Measurements from ENCODE around the gene ARHGAP36.

The ARHGAP36 gene, protein sequence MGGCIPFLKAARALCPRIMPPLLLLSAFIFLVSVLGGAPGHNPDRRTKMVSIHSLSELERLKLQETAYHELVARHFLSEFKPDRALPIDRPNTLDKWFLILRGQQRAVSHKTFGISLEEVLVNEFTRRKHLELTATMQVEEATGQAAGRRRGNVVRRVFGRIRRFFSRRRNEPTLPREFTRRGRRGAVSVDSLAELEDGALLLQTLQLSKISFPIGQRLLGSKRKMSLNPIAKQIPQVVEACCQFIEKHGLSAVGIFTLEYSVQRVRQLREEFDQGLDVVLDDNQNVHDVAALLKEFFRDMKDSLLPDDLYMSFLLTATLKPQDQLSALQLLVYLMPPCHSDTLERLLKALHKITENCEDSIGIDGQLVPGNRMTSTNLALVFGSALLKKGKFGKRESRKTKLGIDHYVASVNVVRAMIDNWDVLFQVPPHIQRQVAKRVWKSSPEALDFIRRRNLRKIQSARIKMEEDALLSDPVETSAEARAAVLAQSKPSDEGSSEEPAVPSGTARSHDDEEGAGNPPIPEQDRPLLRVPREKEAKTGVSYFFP

DNA sequence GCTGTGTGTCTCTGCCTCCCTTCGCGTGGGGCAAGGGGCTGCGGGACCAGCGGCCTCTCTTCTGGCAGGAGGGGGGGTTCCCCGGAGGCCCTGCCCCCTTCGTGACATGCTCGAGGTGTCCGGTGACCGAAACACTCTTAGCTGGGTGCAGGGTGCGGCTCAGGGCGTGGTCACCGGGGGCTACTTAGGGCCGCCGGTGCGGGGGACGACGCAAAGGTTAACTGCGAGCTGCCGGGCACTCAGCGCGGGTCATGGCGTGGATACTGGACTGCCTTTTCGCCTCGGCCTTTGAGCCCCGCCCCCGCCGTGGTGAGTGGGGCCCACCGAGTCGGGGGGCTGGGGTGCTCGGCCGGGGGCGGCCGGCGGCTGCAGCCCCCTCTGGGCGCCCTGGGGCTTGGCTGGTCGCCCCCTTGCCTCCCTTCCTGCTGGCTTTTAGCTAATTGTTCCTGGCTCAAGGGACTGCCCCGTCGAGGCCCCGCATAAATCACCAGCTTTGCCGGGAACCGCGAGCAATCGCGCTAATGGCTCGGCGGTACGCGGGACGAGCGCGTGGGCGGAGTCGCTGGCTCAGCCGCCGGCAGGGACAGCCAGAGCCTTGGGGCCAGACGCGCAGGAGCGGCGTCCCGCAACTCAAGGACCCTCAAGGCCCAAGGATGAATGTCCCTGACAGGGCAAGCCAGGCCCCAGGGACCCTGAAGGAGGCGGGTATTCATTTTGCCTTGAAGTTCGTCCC is at the start of gene ARHGAP36:
Gene ARHGAP36 (plus strand): TSS at position 211 of the 733 bp plus-strand sequence. CDS start 23,320 bp downstream, outside the sequence.
- in situ Hi-C loops (cut with MboI; ENCODE audit: low sequenced_read_pairs), result no loop called here

DNA sequence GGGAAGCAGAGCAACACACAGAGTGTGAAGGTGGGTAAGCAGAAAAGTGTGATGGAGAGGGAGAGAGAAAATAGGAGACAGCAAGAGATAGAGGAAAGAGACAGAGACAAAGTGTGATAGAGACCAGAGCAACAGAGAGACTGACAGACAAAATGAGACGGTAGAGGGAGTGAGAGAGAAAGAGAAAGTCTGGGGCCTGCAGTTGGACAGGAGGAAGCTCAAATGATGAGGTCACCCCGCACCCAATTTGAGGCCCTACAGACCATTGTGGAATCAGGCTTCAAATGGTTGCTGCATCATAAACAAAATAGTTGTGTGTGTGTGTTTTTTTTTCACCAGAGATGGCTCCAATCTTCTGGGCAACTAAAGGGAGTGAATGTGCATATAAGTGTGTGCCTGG is 48.0 kb upstream of the ARHGAP36 start:
- in situ Hi-C loops (cut with MboI; ENCODE audit: low sequenced_read_pairs), result no loop called here

DNA sequence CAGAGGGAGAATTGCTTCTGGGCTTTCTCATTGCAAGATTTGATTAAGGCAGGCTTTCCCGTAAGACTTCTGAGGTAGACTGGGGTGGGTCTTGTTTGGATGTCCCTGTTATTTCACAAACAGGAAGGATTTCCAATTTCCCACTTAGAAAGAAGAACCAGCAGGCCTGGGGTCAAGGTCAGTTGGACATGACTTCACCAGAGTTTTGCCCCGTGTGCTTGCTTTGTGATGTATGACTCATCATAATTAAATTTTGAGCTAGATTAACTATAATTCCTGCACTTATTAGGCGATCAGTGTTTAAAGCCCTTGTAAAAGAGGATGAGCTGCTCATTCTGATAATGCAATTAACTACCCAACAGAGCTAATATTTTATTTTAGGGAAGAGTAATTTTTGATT is 32.8 kb upstream of the ARHGAP36 start:
- in situ Hi-C loops (cut with MboI; ENCODE audit: low sequenced_read_pairs), result no loop called here

DNA sequence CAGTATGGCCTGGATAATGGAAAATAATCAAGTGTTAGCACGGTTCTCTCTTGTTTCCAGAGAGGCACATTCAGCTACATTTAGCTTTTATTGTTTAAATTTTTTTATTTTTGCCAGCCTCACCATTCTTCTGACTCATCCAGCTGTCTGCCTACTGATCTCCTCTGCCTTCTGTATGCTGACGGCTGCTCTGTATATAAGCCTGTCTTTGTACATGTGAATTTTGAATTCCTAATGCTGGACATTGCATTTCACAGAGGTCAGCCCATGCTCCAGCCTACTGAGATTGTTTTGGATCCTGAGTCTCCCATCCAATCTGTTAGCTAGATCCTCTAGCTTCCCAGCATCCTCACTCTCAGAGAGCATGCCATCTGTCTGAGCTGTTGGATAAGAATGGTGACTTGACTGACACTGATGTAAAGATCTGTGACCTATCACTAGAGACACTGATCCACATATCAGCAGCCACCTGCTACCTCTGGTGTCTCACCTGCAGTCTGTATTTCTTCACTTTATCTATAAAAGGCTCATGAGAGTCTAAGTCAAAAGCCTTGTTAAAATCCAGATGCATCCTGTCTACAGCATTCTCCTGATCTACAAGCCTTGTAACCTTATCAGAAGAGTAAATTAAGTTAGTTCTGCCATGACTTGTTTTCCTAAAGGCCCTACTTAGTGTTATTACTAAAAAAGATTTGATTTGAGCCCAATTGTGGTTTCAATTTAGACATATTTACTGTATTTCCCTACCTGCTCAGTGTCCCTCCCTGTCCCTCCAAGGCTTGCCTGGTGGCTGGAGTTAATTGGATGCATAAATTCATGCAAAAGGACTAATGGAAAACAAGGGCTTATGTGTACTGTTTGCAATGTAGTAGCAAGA is 25.6 kb upstream of the ARHGAP36 start:
- in situ Hi-C loops (cut with MboI; ENCODE audit: low sequenced_read_pairs), result no loop called here

DNA sequence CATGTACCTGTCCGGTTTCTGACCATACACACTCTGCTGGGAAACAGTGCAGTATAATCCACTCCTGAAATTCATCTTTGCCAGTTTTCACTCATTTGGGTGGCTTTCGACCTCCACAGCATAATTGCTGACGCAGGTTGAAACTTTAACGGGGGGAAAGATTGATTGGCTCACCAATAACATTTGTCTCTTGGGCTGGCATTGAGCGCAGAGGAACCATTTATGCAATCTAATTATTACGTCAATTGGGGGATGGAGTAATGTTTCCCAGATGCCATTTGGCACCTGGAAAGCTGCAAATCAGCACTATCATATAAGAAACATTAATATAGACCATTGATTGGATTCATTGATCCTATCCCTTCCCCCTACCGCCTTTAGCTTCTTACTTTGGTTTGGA is 24.1 kb upstream of the ARHGAP36 start:
- in situ Hi-C loops (cut with MboI; ENCODE audit: low sequenced_read_pairs), result no loop called here

DNA sequence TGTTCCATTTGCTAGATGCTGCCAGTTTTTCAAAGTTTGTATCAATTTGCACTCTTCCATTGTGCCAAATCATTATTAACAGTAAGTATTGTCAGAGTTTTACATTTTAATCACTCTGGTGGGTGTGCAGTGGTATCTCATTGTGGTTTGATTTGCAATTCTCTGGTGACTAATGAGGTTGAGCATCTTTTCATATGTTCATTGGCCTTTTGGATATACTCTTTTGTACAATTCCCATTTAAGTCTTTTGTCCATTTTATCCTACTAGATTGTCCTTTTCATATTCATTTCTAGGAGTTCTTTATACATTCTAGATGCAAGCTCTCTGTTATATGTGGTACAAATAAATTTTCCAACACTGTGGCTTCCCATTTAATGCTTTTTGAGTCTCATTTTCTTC is 17.4 kb upstream of the ARHGAP36 start:
- in situ Hi-C loops (cut with MboI; ENCODE audit: low sequenced_read_pairs), result no loop called here

DNA sequence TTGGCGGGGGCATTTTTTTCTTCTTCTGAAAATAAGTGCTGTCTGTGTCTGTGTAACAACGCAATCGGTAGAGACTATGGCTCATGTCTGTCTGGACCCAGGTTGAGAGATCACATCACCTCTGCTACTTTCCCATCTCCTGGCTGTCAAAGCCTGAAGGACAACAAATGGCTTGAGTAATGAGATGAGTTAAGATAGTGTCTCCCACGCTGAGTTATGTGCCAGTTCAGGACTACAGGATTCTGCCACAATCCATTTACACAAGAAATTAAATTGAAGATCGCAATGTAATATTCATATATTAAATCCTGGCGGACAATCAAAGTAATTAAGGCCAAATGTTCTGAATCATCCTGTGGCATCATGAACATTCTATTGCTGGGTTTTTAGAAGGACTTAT is 16.5 kb upstream of the ARHGAP36 start:
- in situ Hi-C loops (cut with MboI; ENCODE audit: low sequenced_read_pairs), result no loop called here

DNA sequence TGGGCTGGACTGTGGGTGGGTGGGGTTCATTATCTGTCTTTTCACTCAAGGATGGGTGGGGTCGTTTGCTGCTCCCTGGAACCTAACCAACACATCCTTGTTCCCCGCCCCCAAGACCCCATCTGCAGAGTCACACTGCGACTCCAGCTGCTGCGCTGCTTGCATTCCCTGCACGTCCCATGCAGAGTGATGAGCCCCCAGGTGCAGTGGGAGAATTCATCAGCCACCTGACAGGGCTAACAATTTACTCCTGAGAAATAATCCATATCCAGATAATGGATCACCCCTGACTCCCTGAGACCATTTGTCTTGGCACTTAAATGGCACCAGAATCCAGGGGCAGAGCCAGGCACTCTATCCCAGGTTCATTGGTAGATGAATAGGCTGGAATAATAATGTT is 12.4 kb upstream of the ARHGAP36 start:
- in situ Hi-C loops (cut with MboI; ENCODE audit: low sequenced_read_pairs), result no loop called here

DNA sequence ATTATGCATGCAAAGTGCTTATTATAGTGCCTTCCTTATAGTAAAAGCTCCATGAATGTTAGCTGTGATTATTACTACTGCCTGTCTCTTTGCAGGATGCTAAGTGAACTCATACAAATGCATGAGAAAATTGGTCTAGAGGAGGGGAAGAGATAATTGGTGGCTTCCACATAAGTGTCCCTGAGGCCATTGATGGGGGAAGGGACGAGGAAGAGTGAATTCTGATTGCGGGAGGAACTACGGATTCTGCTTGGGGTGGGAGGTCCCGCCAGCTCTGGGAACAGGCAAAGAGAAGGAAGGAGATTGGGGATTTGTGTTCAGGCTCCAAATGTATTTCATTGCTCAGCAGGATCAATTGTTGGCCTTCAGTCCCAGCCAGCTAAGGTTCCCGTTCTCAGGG is 11.6 kb upstream of the ARHGAP36 start:
- in situ Hi-C loops (cut with MboI; ENCODE audit: low sequenced_read_pairs), result no loop called here

DNA sequence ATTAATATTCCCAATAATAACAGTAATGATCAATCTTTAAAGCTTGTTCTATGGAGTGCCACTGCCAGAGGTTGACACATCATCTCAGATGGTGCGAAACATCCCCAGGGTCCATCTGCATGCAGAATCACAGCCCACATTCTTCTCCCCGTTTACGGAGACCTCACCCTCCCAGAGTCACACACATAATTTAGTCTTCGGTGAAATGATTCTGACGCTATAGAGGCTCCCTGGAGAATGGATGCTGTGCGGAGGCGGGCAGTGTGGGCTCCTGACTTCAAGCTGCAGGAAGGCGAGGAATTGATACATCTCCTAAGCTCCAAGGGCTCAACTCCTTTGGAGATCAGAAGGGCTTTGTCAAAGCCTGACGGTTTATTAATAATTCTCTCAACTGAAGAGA is 11.0 kb upstream of the ARHGAP36 start:
- in situ Hi-C loops (cut with MboI; ENCODE audit: low sequenced_read_pairs), result no loop called here

DNA sequence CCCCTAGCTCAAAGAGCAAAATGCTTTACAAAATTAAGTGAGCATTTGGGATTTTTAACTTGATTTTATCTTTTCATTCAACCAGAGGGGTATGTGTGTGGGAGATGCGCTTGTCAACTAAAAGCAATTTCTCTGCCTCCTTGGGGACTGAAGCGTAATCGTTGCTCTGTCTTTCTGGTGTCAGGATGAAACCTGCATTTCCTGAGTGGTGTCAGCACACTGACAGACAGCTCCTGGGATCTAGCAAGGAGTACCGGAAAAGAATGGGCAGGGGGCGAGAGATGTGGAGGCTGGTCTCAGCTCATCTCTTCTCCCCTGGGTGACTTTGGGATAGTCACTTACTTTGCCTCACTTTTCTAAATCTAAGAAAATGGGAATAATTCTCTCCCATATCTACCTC is 5.1 kb upstream of the ARHGAP36 start:
- in situ Hi-C loops (cut with MboI; ENCODE audit: low sequenced_read_pairs), result no loop called here

DNA sequence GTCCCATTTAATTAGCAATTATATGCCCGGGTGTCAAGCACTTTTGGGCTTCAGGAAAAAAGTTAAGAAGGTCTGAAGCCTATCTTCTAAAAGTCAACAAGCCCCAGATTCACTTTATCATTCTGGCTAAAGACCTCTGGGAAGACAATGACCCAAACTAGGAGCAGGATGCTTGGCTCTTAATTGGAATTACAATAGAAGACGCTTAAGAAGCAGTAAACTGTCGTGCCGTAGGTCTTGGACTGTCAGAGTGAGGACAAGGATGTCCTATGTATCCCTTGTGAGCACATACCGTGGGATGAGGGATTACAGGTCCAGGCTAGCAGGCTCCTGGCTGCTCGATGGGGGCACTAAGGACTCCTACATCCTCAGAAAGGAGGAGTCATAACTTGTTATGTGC is 3.2 kb upstream of the ARHGAP36 start:
- in situ Hi-C loops (cut with MboI; ENCODE audit: low sequenced_read_pairs), result no loop called here

DNA sequence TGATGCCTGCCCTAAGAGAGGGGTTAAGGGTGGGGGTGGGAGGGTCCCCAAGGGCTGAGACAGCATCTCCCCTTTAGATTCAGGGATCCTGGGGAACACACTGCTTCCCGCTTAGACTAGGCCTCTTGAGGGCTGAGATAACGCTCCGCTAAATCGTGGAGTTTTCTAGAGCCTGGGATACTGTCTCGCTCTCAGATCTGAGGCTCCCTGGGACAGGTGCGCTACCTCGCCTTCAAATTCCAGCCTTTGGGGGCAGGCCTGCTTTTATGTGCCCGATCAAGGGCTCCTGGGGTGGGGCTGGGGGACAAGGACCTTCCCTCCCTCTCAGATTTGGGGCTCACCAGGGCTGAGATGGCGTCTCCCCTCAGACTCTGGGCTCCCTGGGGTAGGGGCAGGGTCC is 440 bp upstream of the ARHGAP36 start:
- in situ Hi-C loops (cut with MboI; ENCODE audit: low sequenced_read_pairs), result no loop called here

DNA sequence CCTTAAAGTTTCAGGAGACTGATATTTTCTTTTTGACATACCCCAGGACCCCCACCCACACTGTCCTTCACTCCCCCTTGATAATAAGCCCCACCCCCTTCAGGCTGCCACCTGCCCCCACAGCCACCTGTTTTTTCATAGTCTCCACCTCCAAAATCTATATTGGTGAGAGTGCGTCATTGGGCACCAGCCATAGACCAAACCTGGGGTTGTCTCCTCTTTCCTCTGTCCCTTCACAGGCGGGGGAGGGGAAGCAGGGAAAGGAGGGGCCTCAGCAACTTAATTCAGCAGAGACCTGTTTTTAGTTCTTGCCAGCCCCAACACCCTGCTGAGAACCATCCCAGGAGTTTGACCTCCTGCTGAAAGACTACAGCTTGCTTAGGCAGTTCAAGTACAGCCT is 1.1 kb downstream of the ARHGAP36 start:
- in situ Hi-C loops (cut with MboI; ENCODE audit: low sequenced_read_pairs), result no loop called here

DNA sequence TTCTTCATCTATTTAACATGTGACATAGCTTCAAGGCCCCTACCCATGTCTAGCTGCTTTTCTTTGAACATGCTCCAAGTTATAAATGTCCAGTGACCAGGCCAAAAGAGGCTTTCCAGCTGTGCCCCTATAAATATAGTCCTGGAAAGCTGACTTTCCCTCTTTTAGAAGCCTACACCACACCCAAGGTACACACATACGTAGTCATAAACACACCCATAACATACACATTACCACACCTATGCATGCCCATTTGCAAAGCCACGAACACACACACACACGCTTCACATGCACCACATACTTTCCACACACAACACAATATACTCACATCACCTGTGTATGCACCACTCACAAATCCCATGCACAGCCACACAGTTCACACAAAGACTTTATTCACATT is 2.0 kb downstream of the ARHGAP36 start:
- in situ Hi-C loops (cut with MboI; ENCODE audit: low sequenced_read_pairs), result no loop called here

DNA sequence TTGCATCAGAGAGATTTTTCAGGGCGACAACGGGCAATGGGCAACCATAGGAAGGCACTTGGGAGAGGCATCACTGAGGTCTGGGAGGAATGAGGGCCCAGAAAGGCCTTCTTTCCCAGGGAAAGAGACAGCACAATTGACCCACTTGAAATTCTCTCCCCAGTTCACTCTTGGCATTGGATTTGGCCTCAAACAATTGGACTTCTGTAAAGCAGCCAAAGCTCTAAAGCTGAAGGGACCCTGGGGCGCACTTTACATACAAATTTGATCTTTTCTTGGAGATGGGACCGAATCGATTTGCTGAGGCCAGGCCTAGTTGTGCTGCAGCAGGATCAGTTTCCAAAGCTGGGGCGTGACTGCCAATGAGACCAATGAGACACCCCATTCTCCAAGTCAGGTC is 3.2 kb downstream of the ARHGAP36 start:
- in situ Hi-C loops (cut with MboI; ENCODE audit: low sequenced_read_pairs), result no loop called here

DNA sequence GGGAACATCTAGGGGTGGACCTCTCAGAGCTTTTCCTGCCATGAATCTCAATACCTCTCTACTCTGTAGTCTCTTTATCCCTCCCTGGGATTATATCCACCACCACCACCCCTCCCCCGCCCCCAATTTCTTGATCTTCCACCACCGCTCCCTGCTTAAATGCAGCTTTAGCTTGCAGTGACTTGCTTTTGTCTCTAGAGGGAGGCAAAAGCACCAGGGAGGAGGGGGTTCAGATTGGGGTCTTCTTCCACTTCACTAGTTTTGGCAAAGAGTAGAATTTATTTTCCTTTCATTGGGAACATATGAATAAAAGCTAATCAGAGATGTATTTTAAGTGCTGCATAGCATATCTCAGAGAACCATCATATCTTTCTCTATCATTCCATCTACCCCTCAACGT is 5.5 kb downstream of the ARHGAP36 start:
- in situ Hi-C loops (cut with MboI; ENCODE audit: low sequenced_read_pairs), result no loop called here

DNA sequence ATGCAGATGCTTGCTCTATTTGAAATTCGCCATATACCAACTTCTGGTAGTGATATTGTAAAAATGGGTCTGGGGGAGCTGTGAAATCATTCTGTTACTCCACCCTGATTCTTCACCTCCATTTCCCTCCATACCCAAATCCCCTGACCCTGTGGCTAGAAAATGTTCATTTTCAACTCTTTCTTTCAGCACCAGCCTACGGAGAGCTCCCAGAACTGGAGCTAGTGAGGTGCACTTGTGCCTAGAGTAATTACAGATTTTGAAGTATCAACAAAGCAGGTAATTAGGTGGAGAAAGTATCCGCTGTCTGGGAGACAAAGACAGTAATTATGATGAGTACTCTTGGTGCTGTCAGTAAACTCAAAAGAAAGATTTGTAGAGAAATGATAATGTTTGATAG is 8.1 kb downstream of the ARHGAP36 start:
- in situ Hi-C loops (cut with MboI; ENCODE audit: low sequenced_read_pairs), result no loop called here

DNA sequence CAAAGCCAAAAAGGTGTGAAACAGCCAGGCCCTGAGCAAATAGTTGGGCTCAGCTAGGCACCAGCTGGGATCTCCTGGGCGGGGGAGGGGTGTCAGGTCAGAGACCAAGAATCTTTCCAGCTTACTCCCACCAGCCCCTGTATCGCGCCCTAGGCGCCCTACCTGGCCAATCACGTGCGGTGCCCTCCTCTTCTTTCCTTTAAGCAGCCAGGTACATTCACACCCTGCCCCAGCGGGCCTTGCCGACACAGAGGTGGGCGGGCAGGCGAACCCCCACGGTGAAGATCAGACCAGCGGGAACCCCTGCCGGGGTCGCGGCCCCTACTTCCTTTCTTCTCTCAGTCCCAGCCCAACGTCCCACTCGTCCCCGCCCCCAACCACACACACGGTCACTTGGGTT is 9.1 kb downstream of the ARHGAP36 start:
- in situ Hi-C loops (cut with MboI; ENCODE audit: low sequenced_read_pairs), result no loop called here

DNA sequence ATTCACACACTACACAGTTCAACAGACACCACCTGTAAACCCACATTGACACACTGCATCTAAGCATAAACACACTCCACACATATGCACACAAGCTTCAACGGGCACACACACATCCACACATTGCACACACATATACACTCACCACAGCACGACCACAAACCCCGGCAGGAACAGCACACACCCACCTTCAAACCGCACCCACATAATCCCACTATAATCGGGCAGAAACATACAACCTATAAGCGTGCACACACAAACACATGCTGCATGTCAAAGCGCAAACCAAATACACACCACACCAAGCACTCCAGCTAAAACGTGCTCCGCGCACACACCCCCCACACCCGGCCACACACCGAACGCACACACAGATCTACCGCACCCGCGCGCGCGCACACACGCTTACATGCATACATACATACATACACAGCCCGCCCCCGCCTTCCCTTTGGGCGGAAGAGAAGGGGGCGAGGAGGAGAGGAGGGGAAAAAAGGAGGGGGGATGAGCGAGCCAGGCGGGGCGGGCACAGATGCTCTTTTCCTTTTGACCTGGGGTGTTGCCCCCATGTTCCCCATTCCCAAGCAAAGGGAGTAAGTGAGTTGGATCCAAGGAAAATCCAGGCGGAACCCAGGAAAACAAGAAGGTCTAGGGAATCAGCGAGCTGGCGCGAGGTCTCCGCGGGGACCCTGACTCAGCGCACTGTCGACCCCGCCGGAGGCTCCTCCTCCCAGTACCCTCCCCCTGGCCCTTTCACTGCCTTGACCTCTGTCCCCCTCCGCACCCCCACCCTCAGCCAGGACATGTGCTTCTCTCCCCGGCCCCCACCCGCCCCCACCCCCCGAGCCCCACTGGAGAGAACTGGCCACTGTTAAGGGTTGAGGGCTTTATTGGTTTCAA is 9.9 kb downstream of the ARHGAP36 start:
- in situ Hi-C loops (cut with MboI; ENCODE audit: low sequenced_read_pairs), result no loop called here
